HG03432 (cell line): ENCODE data around the gene FBXO27.
A peak's percentile ranks its signal among the peaks of the same experiment; 100 is the strongest.
"Not testable (repeated sequence)": the region's sequence is repeated elsewhere in the genome, so short reads cannot be mapped to it uniquely, and the experiment has no call there.

ENCODE experiments used
- ATAC-seq: cut with Tn5 transposase; IDR thresholded peaks from one replicate; pipeline ENCODE4 v1.9.1; 2021; ENCODE audit warnings: mild to moderate bottlenecking, moderate library complexity; ENCODE audit not compliant: unreplicated experiment

Gene FBXO27

DNA sequence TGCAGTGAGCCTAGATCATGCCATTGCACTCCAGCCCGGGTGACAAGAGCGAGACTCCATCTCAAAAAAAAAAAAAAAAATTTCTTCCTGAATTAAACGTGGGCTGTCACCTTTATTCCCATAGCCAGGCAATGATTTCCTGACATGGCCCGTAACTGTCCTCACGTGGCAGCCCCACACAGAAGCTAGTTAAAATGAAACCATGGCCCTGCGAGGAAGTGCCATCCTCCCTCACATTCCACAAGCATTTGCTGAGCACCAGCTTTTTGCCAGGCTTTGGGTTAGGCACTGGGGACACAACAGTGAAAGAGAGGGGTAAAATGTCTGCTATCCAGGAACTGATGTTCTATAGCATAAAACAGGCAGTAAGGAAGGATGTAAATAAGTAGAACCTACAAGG lies 13.2 kb upstream of the FBXO27 start:
- no peak for ATAC-seq

GRCh38 chr19:39038098-39038497 lies 5.7 kb upstream of the FBXO27 start:
- no peak for ATAC-seq

GRCh38 chr19:39037194-39037593 lies 4.8 kb upstream of the FBXO27 start:
- ATAC-seq, result no peak

DNA sequence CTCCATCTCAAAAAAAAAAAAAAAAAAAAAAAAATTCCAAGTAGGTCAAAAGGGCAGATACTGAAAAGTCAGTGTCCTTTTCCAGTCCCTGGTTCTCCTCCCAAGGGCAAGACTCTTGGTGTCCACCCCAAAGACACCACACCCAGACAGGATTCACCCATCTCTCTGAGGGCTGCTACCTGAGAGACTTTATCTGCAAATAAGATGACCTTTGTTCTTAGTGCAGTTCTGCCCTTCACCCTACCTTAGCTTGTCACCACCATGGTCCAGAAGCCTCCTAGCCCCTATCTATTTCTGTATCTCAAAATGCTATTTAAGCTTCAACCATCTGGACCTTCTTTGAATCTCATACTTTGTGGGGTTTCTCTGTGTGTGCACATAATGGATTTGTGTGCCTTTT lies 4.2 kb upstream of the FBXO27 start:
- ATAC-seq, result no peak

GRCh38 chr19:39031368-39032062 lies 834 bp downstream of the FBXO27 start:
- ATAC-seq, result peak; percentile 62

- ATAC-seq, result no peak
Observed at GRCh38 chr19:39030854-39031367, 1.4 kb downstream of the FBXO27 start.

- no peak for ATAC-seq
Observed at GRCh38 chr19:39024875-39025641, 7.3 kb downstream of the FBXO27 start.

DNA sequence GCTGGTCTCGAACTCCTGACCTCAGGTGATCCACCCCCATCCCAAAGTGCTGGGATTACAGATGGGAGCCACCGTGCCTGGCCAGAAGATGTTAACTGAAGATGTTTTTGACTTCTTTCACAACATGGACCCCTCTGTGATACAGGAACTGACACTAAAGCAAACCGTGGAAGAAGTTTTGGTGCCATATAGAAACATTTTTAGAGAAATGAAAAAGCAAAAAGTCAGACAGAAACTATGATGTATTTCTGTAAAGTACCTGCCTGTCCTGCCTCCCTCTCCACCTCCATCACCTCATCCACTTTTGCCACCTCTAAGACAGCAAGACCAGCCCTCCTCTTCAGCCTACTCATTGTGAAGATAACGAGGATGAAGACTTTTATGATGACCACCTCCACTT lies 11.3 kb downstream of the FBXO27 start:
- no peak for ATAC-seq

GRCh38 chr19:39017646-39018045 lies 14.7 kb downstream of the FBXO27 start:
- ATAC-seq, result no peak

DNA sequence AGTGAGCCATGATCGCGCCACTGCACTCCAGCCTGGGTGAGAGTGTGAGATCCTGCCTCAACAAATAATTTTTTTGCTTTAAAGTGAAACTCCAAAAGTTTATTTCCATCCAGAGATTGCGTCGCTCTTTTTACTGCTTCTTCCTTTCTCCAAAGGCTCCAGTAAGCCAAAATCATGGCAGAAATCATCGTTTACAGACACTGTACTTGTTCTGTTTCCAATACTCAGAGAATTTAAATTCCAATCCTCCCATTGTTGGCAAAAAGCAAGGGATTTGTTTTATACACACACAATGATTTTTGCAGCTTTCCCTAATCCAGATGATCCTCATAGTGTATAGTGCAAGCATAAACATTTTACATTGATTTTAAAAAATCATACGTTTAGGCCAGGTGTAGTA lies 15.3 kb downstream of the FBXO27 start:
- no peak for ATAC-seq

GRCh38 chr19:39014037-39014436 lies 18.3 kb downstream of the FBXO27 start:
- no peak for ATAC-seq

DNA sequence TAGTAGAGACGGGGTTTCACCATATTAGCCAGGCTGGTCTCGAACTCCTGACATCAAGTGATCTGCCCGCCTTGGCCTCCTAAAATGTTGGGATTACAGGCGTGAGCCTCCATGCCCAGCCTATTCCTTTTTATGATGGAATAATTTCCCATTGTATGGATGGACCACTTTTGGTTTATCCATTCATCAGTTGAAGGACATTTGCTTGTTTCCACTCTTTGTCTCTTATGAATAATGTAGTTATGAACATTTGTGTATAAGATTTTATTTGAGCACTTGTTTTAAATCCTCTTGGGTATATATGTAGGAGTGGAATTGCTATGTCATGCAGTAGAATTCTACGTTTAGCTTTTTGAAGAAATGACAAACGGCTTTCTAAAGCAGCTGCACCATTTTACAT lies 23.3 kb downstream of the FBXO27 start:
- no peak for ATAC-seq

DNA sequence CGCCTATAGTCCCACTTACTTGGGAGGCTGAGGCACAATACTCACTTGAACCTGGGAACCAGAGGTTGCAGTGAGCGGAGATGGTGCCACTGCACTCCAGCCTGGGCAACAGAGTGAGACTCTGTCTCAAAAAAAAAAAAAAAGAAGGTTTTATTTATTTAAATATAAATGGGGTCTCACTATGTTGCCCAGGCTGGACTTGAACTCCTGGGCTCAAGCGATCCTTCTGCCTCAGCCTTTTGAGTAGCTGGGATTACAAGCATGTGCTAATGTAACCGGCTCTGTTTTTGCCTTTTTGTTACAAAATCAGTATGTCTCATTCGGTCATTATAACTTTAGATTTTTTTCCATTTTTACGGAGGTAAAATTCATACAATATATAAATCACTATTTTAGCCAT lies 24.2 kb downstream of the FBXO27 start:
- no peak for ATAC-seq

DNA sequence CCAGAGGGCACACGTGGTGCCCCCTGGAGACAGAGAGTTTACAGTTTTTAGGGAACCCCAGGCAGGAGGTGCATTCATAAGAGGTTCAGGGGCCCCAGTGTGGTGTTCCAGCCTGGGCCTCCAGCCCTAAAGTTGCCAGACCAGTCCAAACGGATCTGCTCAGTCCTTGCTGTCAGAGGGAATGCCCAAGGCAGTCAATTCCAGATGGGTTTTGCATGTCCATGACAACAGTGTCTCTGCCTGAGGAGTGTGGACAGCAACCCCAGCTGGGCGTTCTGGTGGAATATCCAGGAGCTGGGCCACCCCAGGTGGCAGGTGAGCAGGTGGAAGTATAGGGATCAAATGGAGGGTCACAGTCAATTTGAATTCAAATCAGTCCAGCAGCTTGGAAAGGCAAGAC lies 25.3 kb downstream of the FBXO27 start:
- no peak for ATAC-seq

- no peak for ATAC-seq
Observed at GRCh38 chr19:39004403-39004802, 27.9 kb downstream of the FBXO27 start.

- no peak for ATAC-seq
Observed at GRCh38 chr19:39003796-39004195, 28.6 kb downstream of the FBXO27 start.

- ATAC-seq, result no peak
Observed at GRCh38 chr19:39003188-39003587, 29.2 kb downstream of the FBXO27 start.

GRCh38 chr19:39001041-39001440 lies 31.3 kb downstream of the FBXO27 start:
- no peak for ATAC-seq

DNA sequence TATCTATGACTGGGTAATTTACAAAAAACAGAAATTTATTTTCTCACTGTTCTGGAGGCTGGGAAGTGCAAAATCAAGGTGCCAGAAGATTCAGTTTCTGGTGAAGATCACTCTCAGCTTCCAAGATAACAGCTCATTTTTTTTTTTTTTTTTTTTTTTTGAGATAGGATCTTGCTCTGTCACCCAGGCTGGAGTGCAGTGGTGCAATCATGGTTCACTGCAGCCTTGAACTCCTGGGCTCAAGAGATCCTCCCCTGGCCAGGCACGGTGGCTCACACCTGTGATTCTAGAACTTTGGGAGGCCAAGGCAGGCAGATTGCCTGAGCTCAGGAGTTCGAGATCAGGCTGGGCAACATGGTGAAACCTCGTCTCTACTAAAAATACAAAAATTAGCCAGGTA lies 34.8 kb downstream of the FBXO27 start:
- ATAC-seq, result not testable (repeated sequence)

GRCh38 chr19:38993271-38993670 lies 39.1 kb downstream of the FBXO27 start:
- ATAC-seq, result no peak

GRCh38 chr19:38990949-38991697 lies 41.2 kb downstream of the FBXO27 start:
- ATAC-seq, result no peak

GRCh38 chr19:38989614-38990013 lies 42.7 kb downstream of the FBXO27 start:
- not testable (repeated sequence) for ATAC-seq
